Spinal cord (tissue), 10 donors: ENCODE data around the gene AKT3. TPM values are rescaled to one million over a fixed set of nuclear protein-coding genes. Genes with fewer than 3 reads are reported as not detected.

Experiments used
- DNase-seq, 6 donors: peaks; one replicate each; pipeline versions ENCODE4 v3.0.0 to v3.0.0-alpha.2; 2013 to 2015; ENCODE audit warnings: low spot score in 6 of 6, low read depth in 4 of 6
- H3K27ac ChIP-seq: one replicate; pipeline ENCODE4 v1.5.1; 2013; ENCODE audit warnings: low read depth, low read length, control low read depth
- H3K27me3 ChIP-seq: one replicate; pipeline ENCODE4 v1.6.1; 2013; ENCODE audit warnings: low read length; ENCODE audit not compliant: control insufficient read depth, insufficient read depth
- H3K36me3 ChIP-seq: one replicate; pipeline ENCODE4 v1.6.1; 2013; ENCODE audit warnings: low read length; ENCODE audit not compliant: control insufficient read depth, insufficient read depth
- H3K4me1 ChIP-seq: one replicate; pipeline ENCODE4 v1.6.1; 2013; ENCODE audit warnings: low read length; ENCODE audit not compliant: control insufficient read depth, insufficient read depth
- H3K4me3 ChIP-seq: one replicate; pipeline ENCODE4 v1.5.1; 2013; ENCODE audit warnings: low read depth, low read length, control low read depth
- H3K9me3 ChIP-seq: one replicate; pipeline ENCODE4 v1.6.1; 2013; ENCODE audit warnings: low read length; ENCODE audit not compliant: control insufficient read depth, insufficient read depth
- WGBS: methylation state at CpG from one replicate; pipeline ENCODE4 v1.1.5; 2013; ENCODE audit warnings: missing lambda C conversion rate; ENCODE audit not compliant: insufficient coverage; 5-methylcytosine and 5-hydroxymethylcytosine counted together
- polyA plus RNA-seq, 2 donors: library from polyadenylated mRNA; unstranded; fragments of 120-200 nt; gene quantifications; one replicate each; pipeline ENCODE4 v1.2.1, GENCODE V29; 2013; ENCODE audit not compliant: insufficient read length in 2 of 2
- total RNA-seq, 2 donors: library from RNA; depleted of rRNA in 1 of 2; stranded (reverse); fragments of 120-200 nt in 1 of 2; fragments of >200 nt in 1 of 2; gene quantifications; one replicate each; pipeline versions ENCODE4 v1.2.3 to v1.2.4, GENCODE V29; 2013 to 2014
- donor health status: healthy.

AKT3 gene
- total and polyA plus RNA-seq, 4 donors = 53.8 to 127 (median 77.4) TPM

GRCh38 chr1:243499248-243499647 is 350.8 kb downstream of the AKT3 start:
- Histone ChIP-seq H3K27ac (no peak overlapping the region), H3K4me3 (no peak overlapping the region), H3K4me1 (peaks cover 21% of the 10 kb centered on the region), H3K9me3 (no peaks in the 10 kb centered on the region), H3K36me3 (peaks cover 20% of the 10 kb centered on the region), H3K27me3 (no peaks in the 10 kb centered on the region)
- 71% methylated on average over 1 of the region's 4 CpGs for WGBS
- DNase-seq = no peak

DNA sequence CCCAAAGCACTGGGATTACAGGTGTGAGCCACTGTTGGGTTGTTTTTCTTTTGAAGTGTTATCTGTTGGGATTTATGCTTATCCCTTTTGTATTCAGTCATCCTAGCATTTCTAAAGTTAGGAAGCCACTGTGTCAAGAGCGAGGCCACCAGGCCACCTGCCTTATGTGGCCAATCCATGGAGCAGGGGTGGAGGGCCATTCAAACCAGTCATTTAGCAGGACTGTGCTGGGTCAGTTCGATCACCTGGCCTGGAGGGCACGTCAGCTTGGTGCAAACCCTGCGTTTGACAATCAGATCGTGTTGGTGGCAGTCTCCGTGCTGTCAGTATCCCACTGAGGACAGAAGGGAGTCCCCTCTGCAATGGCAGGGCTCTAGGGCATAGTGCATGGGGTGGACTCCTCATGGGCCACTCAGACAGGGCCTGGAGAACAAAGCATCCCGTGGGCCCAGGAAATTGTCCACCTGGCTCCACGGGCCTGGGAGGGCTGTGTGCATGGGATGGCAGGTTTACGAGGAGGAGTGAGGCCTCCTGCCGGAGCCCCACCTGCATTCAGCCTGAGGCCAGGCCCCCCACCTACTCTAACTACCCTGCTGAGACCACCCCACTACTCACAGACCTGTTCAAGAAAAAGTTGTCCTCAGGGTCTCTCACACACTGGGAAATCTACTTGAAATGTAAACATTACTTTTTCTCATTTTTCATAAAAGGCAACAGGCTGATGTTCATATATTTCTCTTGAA is 351.9 kb downstream of the AKT3 start:
- Histone ChIP-seq H3K36me3 (peaks cover 22% of the 10 kb centered on the region), H3K27ac (no peak overlapping the region), H3K4me3 (no peak overlapping the region), H3K9me3 (no peaks in the 10 kb centered on the region), H3K27me3 (no peaks in the 10 kb centered on the region), H3K4me1 (peaks cover 21% of the 10 kb centered on the region)
- 96% methylated on average over 8 of the region's 10 CpGs for WGBS
- DNase-seq = no peak

- Histone ChIP-seq H3K27me3 (no peaks in the 10 kb centered on the region), H3K36me3 (peaks cover 26% of the 10 kb centered on the region), H3K27ac (peak overlapping the region; percentile 43), H3K4me3 (no peak overlapping the region), H3K9me3 (no peaks in the 10 kb centered on the region), H3K4me1 (peaks cover 22% of the 10 kb centered on the region)
- DNase-seq = no peak
- WGBS = 55% methylated on average over 11 of the region's 11 CpGs
Observed at GRCh38 chr1:243496806-243497205, 353.2 kb downstream of the AKT3 start.

- H3K27me3 ChIP-seq = no peaks in the 10 kb centered on the region
- peak overlapping the region; percentile 76 for H3K27ac ChIP-seq
- no peaks in the 10 kb centered on the region for H3K9me3 ChIP-seq
- peaks cover 27% of the 10 kb centered on the region for H3K36me3 ChIP-seq
- H3K4me3 ChIP-seq = no peak overlapping the region
- DNase-seq = peak in 2 of 6 donors; percentile 63 to 73
- H3K4me1 ChIP-seq = peaks cover 24% of the 10 kb centered on the region
- 20% methylated on average over 15 of the region's 19 CpGs for WGBS
Observed at GRCh38 chr1:243496187-243496646, 353.8 kb downstream of the AKT3 start.

DNA sequence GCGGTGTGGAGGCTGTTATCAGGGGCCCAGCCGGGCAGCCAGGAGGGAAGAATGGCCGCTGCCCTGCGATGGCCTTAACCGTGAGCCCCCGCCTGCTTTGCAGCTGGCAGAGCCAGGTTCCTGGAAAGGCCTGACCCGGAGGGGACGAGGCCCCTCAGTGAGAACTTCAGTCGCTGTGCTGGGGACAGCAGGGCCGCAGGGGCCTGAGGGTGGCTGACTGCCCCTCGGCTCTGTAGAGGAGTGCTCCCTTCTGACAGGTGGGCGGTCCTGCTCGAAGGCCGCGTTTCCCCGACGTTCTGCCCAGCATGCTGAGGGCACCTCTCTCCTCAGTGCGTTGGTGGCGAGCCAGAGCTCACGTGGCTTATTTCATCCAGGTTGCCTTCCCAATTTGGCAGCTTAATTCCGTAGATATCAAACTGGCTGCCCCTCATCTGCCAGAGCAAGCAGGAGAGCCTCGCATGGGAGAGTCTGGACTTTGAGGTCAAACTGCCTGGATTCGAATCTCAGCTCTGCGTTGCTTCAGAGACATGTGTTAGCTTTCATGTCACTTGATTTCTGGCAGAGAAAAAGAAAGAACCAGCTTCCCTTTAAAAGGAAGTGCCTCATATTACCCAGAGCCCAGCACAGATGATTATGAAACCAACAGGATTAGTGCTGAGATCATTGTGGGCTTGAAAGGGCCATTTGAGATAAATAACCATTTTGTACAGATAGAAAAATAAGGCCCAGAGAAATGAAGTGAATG is 354.4 kb downstream of the AKT3 start:
- Histone ChIP-seq H3K36me3 (peaks cover 29% of the 10 kb centered on the region), H3K9me3 (no peaks in the 10 kb centered on the region), H3K4me3 (no peak overlapping the region), H3K4me1 (peaks cover 24% of the 10 kb centered on the region), H3K27me3 (no peaks in the 10 kb centered on the region), H3K27ac (peak overlapping the region; percentile 76)
- 80% methylated on average over 22 of the region's 24 CpGs for WGBS
- no peak for DNase-seq

- peak in 1 of 6 donors; percentile 55 for DNase-seq
- 97% methylated on average over 13 of the region's 15 CpGs for WGBS
- H3K27me3 ChIP-seq = no peaks in the 10 kb centered on the region
- H3K9me3 ChIP-seq = no peaks in the 10 kb centered on the region
- peaks cover 24% of the 10 kb centered on the region for H3K4me1 ChIP-seq
- H3K4me3 ChIP-seq = no peak overlapping the region
- peaks cover 36% of the 10 kb centered on the region for H3K36me3 ChIP-seq
- H3K27ac ChIP-seq = no peak overlapping the region
Observed at GRCh38 chr1:243494741-243495431, 355.2 kb downstream of the AKT3 start.

DNA sequence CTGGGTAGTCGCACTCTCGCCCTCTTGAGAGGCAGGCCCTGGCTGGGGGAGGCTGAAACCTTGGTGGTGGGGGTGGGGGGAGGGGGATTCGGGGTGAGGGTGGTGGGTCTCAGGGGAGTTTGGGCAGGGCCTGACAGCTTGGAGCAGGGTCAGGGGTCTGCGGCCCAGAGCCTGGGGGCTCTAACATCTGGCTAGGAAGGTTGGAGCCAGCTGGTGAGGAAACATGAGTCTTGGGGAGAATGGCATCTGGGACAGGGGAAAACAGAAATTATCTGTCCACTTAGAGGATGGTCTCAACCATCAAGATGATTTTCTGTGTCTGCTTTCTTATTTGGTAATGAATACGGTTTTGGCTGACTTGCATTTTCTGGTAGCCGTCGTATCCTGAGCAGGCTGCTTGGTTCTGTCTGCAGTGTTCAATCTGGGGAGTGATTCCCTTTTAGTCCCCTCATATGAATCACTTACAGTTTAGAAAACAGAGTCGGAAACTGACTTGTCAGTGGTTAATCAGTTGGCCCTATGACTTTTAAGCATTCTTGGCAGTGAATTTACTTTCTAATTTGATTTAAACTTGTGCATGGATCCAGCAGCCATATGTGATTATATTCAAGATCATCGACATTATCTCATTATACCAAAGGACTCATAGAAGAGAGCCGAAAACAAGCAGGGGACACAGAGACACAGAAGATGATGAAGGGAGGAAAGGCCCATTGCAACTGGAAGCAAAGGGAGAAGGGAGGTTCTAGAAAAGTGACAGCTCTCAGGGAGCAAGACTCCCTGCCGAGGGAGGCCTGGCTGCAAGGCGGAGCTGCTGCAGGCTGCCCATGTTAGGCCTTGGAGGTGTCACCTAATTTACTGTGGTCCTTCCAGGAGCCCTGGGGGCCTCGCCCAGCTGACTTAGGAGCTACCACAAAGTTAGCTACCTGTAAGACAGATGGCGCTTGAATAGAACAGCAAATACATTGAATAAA is 356.6 kb downstream of the AKT3 start:
- DNase-seq = peak in 1 of 6 donors; percentile 50
- no peaks in the 10 kb centered on the region for H3K27me3 ChIP-seq
- H3K36me3 ChIP-seq = peaks cover 43% of the 10 kb centered on the region
- no peak overlapping the region for H3K4me3 ChIP-seq
- H3K4me1 ChIP-seq = peaks cover 36% of the 10 kb centered on the region
- H3K27ac ChIP-seq = no peak overlapping the region
- H3K9me3 ChIP-seq = no peaks in the 10 kb centered on the region
- WGBS = 85% methylated on average over 6 of the region's 14 CpGs

- DNase-seq = no peak
- H3K4me3 ChIP-seq = no peak overlapping the region
- WGBS = 74% methylated on average over 6 of the region's 8 CpGs
- H3K9me3 ChIP-seq = no peaks in the 10 kb centered on the region
- H3K27ac ChIP-seq = no peak overlapping the region
- no peaks in the 10 kb centered on the region for H3K27me3 ChIP-seq
- H3K4me1 ChIP-seq = peaks cover 32% of the 10 kb centered on the region
- H3K36me3 ChIP-seq = peaks cover 49% of the 10 kb centered on the region
Observed at GRCh38 chr1:243490748-243491686, 359.0 kb downstream of the AKT3 start.
